ENCODE measurements around the gene DHRSX.
"Not testable (repeated sequence)": the region's sequence is repeated elsewhere in the genome, so short reads cannot be mapped to it uniquely, and the experiment has no call there.

The DHRSX gene

DNA sequence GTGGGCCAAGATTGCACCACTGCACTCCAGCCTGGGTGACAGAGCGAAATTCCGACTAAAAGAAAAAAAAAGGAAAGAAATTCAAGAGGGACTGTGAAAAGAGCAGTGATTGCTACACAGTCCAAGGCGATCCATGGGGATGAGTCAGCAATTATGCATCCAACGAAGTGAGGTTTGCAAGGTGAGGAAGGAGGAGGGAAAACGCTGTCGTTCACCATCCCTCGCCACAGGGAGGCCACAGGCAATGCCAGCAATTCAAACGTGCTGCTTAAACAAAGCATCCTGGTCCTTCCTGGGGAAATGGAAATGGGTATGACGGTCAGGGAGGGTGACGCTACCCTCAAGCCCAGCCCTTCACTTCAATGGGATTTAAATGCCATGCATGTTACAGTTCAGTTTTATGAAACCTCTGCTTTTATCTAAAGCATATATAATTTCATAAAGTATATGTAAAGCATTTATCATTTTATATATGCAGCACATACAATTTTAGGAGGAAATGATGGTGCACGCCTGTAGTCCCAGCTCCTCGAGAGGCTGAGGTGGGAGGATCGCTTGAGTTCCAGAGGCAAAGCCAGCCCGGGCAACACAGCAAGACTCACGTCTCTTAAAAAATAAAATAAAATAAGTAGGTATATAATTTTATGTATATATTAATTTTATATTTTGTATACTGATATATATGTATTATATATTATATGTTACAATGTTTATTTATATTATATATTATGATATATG, 108.7 kb downstream of the DHRSX start:
- no peak for DNase-seq (ENCODE audit: low spot score)

- DNase-seq (ENCODE audit: low spot score): no peak
These were observed 110.0 kb downstream of the DHRSX start for GRCh38 chrX:2390754-2391153.

- not testable (repeated sequence) for DNase-seq (ENCODE audit: low spot score)
These were observed 111.0 kb downstream of the DHRSX start for GRCh38 chrX:2389731-2390130.

DNA sequence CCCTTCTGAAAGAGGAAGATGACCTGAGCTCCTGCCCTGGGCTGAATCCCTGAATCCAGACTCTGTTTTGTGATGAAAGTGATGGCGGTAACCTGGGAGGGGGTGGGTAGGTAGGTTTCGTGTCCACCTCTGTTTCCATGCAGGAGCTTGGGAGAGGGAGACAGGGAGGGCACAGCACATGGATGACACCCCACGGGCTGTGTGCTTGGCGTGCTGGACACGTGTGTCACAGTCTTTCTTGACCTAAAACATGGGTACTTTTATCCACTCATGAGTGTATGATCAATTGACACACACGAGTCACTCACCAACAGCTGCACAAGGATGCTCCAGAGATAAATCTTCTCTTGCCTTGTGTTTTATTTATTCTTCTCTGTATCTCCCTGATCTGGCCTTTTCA, 111.5 kb downstream of the DHRSX start:
- DNase-seq (ENCODE audit: low spot score): no peak

DNA sequence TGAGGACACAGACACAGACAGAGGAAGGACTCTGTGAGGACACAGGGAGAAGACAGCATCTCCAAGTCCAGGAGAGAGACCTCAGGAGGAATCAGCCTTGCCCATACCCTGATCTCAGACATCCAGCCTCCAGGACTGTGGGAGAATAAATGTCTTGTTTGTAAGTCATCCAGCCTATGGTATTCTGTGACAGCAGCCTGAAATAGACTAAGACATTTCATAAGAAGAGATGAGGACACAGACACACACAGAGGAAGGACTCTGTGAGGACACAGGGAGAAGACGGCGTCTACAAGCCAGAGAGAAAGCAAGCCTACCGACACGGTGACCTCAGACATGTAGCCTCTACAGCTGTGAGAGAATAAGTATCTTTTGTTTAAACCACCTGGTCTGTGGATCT, 112.1 kb downstream of the DHRSX start:
- DNase-seq (ENCODE audit: low spot score): no peak

GRCh38 chrX:2387614-2388239, 113.0 kb downstream of the DHRSX start:
- no peak for DNase-seq (ENCODE audit: low spot score)

GRCh38 chrX:2385224-2385623, 115.6 kb downstream of the DHRSX start:
- DNase-seq (ENCODE audit: low spot score): no peak

- no peak for DNase-seq (ENCODE audit: low spot score)
These were observed 116.3 kb downstream of the DHRSX start for GRCh38 chrX:2384486-2384885.

DNA sequence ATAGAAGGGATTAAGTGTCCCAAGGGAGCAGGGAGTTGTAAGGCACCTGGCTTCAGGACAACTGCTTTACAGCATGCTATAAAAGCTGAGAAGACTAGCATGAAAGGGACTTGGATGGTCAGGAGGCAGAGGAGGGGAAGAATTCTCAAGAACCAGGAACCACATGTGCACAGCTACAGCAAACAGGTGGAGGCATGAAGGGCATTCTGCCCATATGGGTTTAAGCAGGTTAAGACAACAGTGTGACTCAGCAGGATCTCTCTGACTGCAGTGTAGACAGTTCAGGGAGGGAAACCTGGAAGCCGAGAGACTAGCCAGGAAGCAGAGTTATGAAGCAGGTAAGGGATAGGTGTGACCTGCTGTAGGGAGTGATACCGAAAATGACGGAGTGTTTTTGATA, 117.0 kb downstream of the DHRSX start:
- no peak for DNase-seq (ENCODE audit: low spot score)

- no peak for DNase-seq (ENCODE audit: low spot score)
These were observed 117.6 kb downstream of the DHRSX start for GRCh38 chrX:2383144-2383543.

GRCh38 chrX:2382433-2383048, 118.2 kb downstream of the DHRSX start:
- not testable (repeated sequence) for DNase-seq (ENCODE audit: low spot score)

DNA sequence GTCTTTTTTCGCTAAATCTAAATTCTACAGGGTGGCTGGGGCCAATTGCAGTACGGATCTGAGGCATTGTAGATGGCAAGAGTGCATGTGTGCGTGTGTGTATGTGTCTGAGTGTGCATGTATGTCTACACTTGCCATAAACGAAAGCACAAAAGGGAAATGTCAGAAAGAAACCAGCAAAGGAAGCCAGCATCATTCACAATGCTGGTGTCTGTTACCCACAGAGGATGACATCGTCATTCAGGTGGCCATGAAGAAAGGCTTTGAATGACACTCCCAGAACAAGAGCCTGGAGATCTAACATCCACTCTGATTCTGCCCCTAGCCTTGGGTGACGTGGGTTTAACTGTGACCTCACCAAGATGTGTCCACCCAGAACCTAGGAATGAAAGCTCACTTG, 124.6 kb downstream of the DHRSX start:
- no peak for DNase-seq (ENCODE audit: low spot score)

DNA sequence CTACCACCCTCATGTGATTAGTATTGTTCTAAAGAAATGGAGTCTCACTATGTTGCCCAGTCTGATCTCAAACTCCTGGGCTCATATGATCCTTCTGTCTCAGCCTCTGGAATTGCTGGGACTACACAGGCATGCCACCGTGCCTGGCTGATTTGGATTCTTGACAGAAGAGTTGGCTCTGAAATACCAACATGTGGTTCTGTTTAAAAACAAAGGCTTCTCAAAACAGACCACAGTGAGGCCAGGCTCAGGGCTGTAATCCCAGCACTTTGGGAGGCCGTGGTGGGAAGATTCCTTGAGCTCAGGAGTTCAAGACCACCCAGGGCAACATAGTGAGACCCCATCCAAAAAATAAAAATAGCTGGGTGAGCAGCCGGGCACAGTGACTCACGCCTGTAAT, 126.7 kb downstream of the DHRSX start:
- no peak for DNase-seq (ENCODE audit: low spot score)

DNA sequence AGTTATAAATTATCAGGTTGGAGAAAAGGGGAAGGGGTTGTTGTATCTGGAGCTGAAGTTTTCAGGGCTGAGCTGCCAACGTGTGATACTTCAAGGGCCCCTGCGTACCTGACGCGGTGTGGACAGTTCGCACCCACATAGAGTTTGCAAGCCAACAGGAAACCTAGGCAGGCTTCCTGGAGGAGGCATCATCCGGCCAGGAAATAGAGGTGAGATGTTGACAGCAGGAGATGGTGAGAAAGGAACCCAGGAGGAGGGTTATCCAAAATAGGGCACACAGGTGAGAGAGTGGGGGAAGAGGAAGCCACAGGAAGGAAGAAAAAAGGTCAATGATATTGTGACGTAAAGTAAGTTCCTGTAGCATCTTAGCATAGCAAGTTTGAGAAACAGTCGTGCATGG, 127.2 kb downstream of the DHRSX start:
- no peak for DNase-seq (ENCODE audit: low spot score)

- DNase-seq (ENCODE audit: low spot score): no peak
These were observed 129.6 kb downstream of the DHRSX start for GRCh38 chrX:2371026-2371711.

DNA sequence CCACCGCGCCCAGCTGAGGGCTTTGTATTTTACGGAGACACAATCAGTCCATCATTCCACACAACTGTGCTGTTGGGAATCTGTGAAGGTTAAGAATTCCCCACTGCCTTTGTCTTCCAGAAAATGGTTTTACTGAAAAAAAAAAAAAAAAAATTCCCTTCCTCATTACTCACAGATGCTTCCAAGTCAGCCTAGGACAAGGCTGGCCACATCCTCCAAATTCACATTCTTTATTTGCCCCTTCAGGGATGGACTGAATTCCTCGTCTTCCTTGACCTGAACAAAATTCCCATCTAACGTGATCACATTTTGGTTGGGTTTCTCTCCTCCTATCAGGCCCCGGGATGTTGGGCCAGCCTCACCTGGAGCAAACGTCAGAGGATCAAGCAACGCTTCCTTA, 130.3 kb downstream of the DHRSX start:
- no peak for DNase-seq (ENCODE audit: low spot score)

DNA sequence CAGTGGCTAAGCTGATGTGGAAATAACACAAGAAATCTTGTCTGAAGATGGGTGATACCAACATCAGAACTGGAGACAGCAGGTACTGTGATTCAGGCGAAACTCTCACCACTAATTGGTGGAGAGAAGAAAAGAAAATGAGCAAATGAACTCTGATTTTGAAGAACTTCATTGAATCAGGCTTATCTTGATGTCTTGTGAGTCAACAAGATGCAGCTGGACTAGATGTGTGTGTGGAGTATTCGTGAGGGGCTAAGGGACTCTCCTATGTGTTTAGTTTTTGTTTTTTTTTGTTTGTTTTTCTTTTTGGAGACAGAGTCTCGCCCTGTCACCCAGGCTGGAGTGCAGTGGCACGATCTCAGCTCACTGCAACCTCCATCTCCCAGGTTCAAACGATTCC, 131.6 kb downstream of the DHRSX start:
- no peak for DNase-seq (ENCODE audit: low spot score)

GRCh38 chrX:2360731-2361130, 140.0 kb downstream of the DHRSX start:
- DNase-seq (ENCODE audit: low spot score): no peak

- DNase-seq (ENCODE audit: low spot score): not testable (repeated sequence)
These were observed 141.3 kb downstream of the DHRSX start for GRCh38 chrX:2359522-2359921.

DNA sequence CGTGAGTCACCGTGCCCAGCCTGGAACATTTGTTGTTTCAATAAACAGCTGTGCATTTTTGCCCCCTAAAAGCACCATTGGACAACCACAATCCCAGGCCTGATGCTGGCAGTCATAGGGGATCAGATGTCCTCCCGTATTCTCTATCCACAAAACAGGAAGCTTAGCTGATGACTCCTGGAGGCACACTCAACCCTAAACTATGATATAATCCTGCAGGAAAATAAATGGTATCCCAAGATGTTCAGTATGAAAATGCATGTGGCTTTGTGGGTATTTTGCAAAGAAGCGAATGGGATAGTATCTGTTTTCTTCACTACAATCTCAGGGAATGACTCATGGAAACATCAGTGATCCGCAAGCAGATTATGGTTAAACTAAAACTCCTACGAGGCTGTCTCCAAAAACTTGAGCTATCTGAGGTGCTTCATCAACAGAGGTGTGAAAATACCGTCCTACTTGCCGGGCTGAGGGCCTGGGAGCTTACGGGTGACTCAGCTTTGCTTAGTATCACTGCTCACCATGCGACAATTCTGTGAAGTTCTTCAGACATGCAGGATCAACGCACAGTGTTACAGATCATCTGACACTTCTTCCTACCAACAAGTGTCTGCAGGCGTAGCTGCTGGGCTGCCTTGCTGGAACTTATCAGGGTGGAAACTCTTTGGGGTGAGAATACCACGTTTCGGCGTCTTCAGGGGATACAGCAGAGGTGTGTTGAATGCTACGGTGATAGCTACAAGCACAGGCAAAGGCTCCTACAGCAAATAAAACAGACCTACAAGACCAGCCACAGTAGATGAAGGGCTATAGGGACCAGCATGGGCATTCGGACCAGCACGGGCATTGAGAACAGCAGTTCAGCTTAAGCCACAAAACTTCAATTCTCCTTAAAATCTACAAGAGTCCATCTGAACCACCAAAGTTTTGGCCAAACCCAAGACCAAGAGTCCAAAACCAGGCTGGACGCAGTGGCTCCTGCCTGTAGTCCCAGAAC, 148.5 kb downstream of the DHRSX start:
- DNase-seq (ENCODE audit: low spot score): no peak

GRCh38 chrX:2351321-2351720, 149.5 kb downstream of the DHRSX start:
- no peak for DNase-seq (ENCODE audit: low spot score)

- DNase-seq (ENCODE audit: low spot score): not testable (repeated sequence)
These were observed 150.1 kb downstream of the DHRSX start for GRCh38 chrX:2350703-2351102.
